IMR-90 (cell line): Measurements from ENCODE around the gene SCARB1. TPM values are rescaled to one million over a fixed set of nuclear protein-coding genes. Genes with fewer than 3 reads are reported as not detected.
"Not testable (repeated sequence)": the region's sequence is repeated elsewhere in the genome, so short reads cannot be mapped to it uniquely, and the experiment has no call there.

Source experiments
- ATAC-seq: fragments of 200-7000 bp; cut with Tn5 transposase; 2 replicates; pipeline ENCODE4 v1.9.1; 2020; ENCODE audit warnings: low read depth, mild to moderate bottlenecking, moderate library complexity
- BruUV-seq: library from RNA; stranded (reverse); fragments of 400-500 nt; replicated peaks from 2 replicates; lab custom pipeline; 2021; lab: Mats Ljungman, UMichigan
- CTCF ChIA-PET: fragments of 300-600 bp; formaldehyde crosslinking; extraction: SDS; loops from one replicate; lab custom pipeline; 2021; ENCODE audit warnings: antibody characterized with exemption; lab: Yijun Ruan, JAX
- POLR2A ChIA-PET: fragments of 300-600 bp; sonication (Branson Sonifier 250); formaldehyde crosslinking; loops from one replicate; lab custom pipeline; 2022; ENCODE audit warnings: antibody characterized with exemption; ENCODE audit not compliant: unreplicated experiment; lab: Charles Lee
- DNase-seq: peaks from one replicate; pipeline ENCODE4 v3.0.0; 2013
- H2AFZ ChIP-seq: replicated peaks from 2 replicates; pipeline ENCODE3; 2013; ENCODE audit warnings: low read length, mild to moderate bottlenecking; ENCODE audit not compliant: poor library complexity
- H2AK5ac ChIP-seq: 2 replicates; pipeline ENCODE4 v1.6.1; 2013; ENCODE audit warnings: low read depth, low read length, inconsistent platforms
- H2AK9ac ChIP-seq: replicated peaks from 2 replicates; pipeline ENCODE3; 2013; ENCODE audit warnings: mild to moderate bottlenecking, low read depth, low read length, moderate library complexity; ENCODE audit not compliant: poor library complexity
- H2BK120ac ChIP-seq: 2 replicates; pipeline ENCODE4 v1.6.1; 2013; ENCODE audit warnings: low read depth, low read length, inconsistent platforms
- H2BK15ac ChIP-seq: 3 replicates; pipeline ENCODE4 v1.6.1; 2013; ENCODE audit warnings: low read depth, low read length, inconsistent platforms
- H2BK20ac ChIP-seq: 2 replicates; pipeline ENCODE4 v1.6.1; 2013; ENCODE audit warnings: low read depth, mild to moderate bottlenecking, inconsistent platforms, low read length, moderate library complexity
- H2BK5ac ChIP-seq: 2 replicates; pipeline ENCODE4 v1.6.1; 2013; ENCODE audit warnings: mild to moderate bottlenecking, low read depth, low read length, inconsistent platforms; ENCODE audit not compliant: poor library complexity, severe bottlenecking
- H3K14ac ChIP-seq: replicated peaks from 2 replicates; pipeline ENCODE4 v1.6.1; 2013; ENCODE audit warnings: low read depth, low read length, inconsistent platforms
- H3K18ac ChIP-seq: 2 replicates; pipeline ENCODE4 v1.6.1; 2013; ENCODE audit warnings: low read depth, low read length, control low read depth
- H3K23ac ChIP-seq: 2 replicates; pipeline ENCODE4 v1.6.1; 2013; ENCODE audit warnings: low read depth, low read length, inconsistent platforms
- H3K27ac ChIP-seq: 2 replicates; pipeline ENCODE4 v1.5.1; 2013; ENCODE audit warnings: mild to moderate bottlenecking, control low read depth, low read length; ENCODE audit not compliant: insufficient read depth
- H3K27me3 ChIP-seq: 2 replicates; pipeline ENCODE4 v1.6.1; 2013; ENCODE audit warnings: low read length; ENCODE audit not compliant: control insufficient read depth, insufficient read depth
- H3K36me3 ChIP-seq: 2 replicates; pipeline ENCODE4 v1.6.1; 2013; ENCODE audit warnings: low read length, mixed read lengths; ENCODE audit not compliant: control insufficient read depth, insufficient read depth
- H3K4ac ChIP-seq: 2 replicates; pipeline ENCODE4 v1.6.1; 2013; ENCODE audit warnings: low read depth, low read length, inconsistent platforms
- H3K4me1 ChIP-seq: 2 replicates; pipeline ENCODE4 v1.6.1; 2013; ENCODE audit warnings: low read length, mixed read lengths; ENCODE audit not compliant: control insufficient read depth, insufficient read depth
- H3K4me2 ChIP-seq: 2 replicates; pipeline ENCODE4 v1.6.1; 2013; ENCODE audit warnings: low read depth, mild to moderate bottlenecking, control low read depth, low read length, moderate library complexity
- H3K4me3 ChIP-seq: 2 replicates; pipeline ENCODE4 v1.5.1; 2013; ENCODE audit warnings: low read depth, mild to moderate bottlenecking, control low read depth, low read length, moderate library complexity; ENCODE audit not compliant: insufficient read depth
- H3K56ac ChIP-seq: 2 replicates; pipeline ENCODE4 v1.6.1; 2013; ENCODE audit warnings: low read length, inconsistent platforms; ENCODE audit not compliant: insufficient read depth; ENCODE audit errors: extremely low read depth
- H3K79me1 ChIP-seq, 2 experiments: 2 replicates each; pipeline ENCODE4 v1.6.1; 2013; ENCODE audit warnings: low read length in 2 of 2, inconsistent platforms in 1 of 2, low read depth in 1 of 2
- H3K9ac ChIP-seq: 2 replicates; pipeline ENCODE4 v1.6.1; 2013; ENCODE audit warnings: low read depth, low read length, control low read depth
- H3K9me1 ChIP-seq: 2 replicates; pipeline ENCODE4 v1.6.1; 2013; ENCODE audit warnings: low read length, inconsistent platforms; ENCODE audit not compliant: insufficient read depth
- H3K9me3 ChIP-seq: 2 replicates; pipeline ENCODE4 v1.6.1; 2013; ENCODE audit warnings: low read length; ENCODE audit not compliant: control insufficient read depth, insufficient read depth
- H4K20me1 ChIP-seq: 2 replicates; pipeline ENCODE4 v1.6.1; 2013; ENCODE audit warnings: low read length, inconsistent platforms; ENCODE audit not compliant: insufficient read depth
- H4K5ac ChIP-seq: 2 replicates; pipeline ENCODE4 v1.6.1; 2013; ENCODE audit warnings: mild to moderate bottlenecking, low read depth, low read length, control low read depth
- H4K8ac ChIP-seq, 2 experiments: 2 replicates each; pipeline ENCODE4 v1.6.1; 2013; ENCODE audit warnings: low read depth in 2 of 2, low read length in 2 of 2, control low read depth in 1 of 2, inconsistent platforms in 1 of 2
- H4K91ac ChIP-seq: 2 replicates; pipeline ENCODE4 v1.6.1; 2013; ENCODE audit warnings: low read depth, low read length, inconsistent platforms; ENCODE audit not compliant: insufficient read depth
- ELK1 ChIP-seq: fragments of 150-350 bp; IDR thresholded peaks from 2 replicates; pipeline ENCODE4 v1.6.1; 2016; ENCODE audit warnings: low read depth, mild to moderate bottlenecking, low read length, moderate library complexity, borderline replicate concordance
- FOS ChIP-seq: fragments of 150-350 bp; IDR thresholded peaks from 2 replicates; pipeline ENCODE4 v1.6.1; 2016; ENCODE audit warnings: low read depth, low read length
- MAFK ChIP-seq: IDR thresholded peaks from 2 replicates; pipeline ENCODE4 v1.6.1; 2012; ENCODE audit warnings: low read depth, low read length, improper control_type of control experiment
- MAZ ChIP-seq: IDR thresholded peaks from 2 replicates; pipeline ENCODE4 v1.6.1; 2012; ENCODE audit warnings: low read depth, mild to moderate bottlenecking, low read length, improper control_type of control experiment, moderate library complexity, borderline replicate concordance
- NFE2L2 ChIP-seq: fragments of 150-350 bp; IDR thresholded peaks from 2 replicates; pipeline ENCODE4 v1.6.1; 2016; ENCODE audit warnings: low read depth, mild to moderate bottlenecking, low read length
- RCOR1 ChIP-seq: IDR thresholded peaks from 2 replicates; pipeline ENCODE4 v1.6.1; 2012; ENCODE audit warnings: mild to moderate bottlenecking, low read length, improper control_type of control experiment; ENCODE audit not compliant: insufficient replicate concordance
- SMC3 ChIP-seq: fragments of 150-350 bp; IDR thresholded peaks from 2 replicates; pipeline ENCODE4 v1.6.1; 2016; ENCODE audit warnings: low read depth, mild to moderate bottlenecking, antibody characterized with exemption, low read length, moderate library complexity
- WGBS, 2 experiments: methylation state at CpG; one replicate each; pipeline versions ENCODE4 v1.1.5 to v1.1.7; 2013; ENCODE audit warnings: missing lambda C conversion rate in 2 of 2; ENCODE audit not compliant: insufficient read length in 1 of 2; ENCODE audit errors: extremely low coverage in 2 of 2; 5-methylcytosine and 5-hydroxymethylcytosine counted together
- dilution Hi-C: fragments of 300-500 bp; cut with HindIII; formaldehyde crosslinking; loops from one replicate; pipeline ENCODE4 v1.14.3; 2018; ENCODE audit warnings: low sequenced_read_pairs; ENCODE audit not compliant: unreplicated experiment
- in situ Hi-C: fragments of 300-500 bp; cut with MboI; formaldehyde crosslinking; loops from 3 replicates; pipeline ENCODE4 v1.14.3; 2019; ENCODE audit warnings: low sequenced_read_pairs, inconsistent platforms, mixed read lengths
- intact Hi-C: fragments of 100-400 bp; cut with micrococcal nuclease; formaldehyde crosslinking; loops from 2 replicates; pipeline ENCODE4 v1.10.0; 2022
- polyA plus RNA-seq, 3 experiments: library from polyadenylated mRNA; depleted of rRNA; stranded (reverse); fragments of >200 nt; gene quantifications; 2 replicates each; pipeline ENCODE4 v1.2.3, GENCODE V29; 2012; ENCODE audit warnings: low replicate concordance in 1 of 3
- total RNA-seq: library from RNA; depleted of rRNA; stranded (reverse); fragments of >200 nt; gene quantifications from 2 replicates; pipeline ENCODE4 v1.2.3, GENCODE V29; 2012

The SCARB1 gene
- total and polyA plus RNA-seq, 2 of the 4 experiments (the other 2 are of a cell fraction) = 3.0 to 24.8 TPM

GRCh38 chr12:124881123-124881522 lies 17.5 kb upstream of the SCARB1 start:
- Histone ChIP-seq H2AK5ac (no peak overlapping the region), H3K56ac (no peak overlapping the region), H2AFZ (peak overlapping the region; percentile 88), H3K9me1 (peaks cover 3% of the 10 kb centered on the region; the same call in 1 of the 2 replicates), H3K4ac (no peak overlapping the region), H4K5ac (no peak overlapping the region), H3K27me3 (no peaks in the 10 kb centered on the region), H4K20me1 (no peaks in the 10 kb centered on the region), H3K9me3 (no peaks in the 10 kb centered on the region), H4K91ac (0 out of 2 replicates have a peak overlapping the region, but pooled peaks have one; percentile 15), H3K4me2 (no peak overlapping the region), H3K36me3 (no peaks in the 10 kb centered on the region), H3K18ac (no peak overlapping the region), H2BK20ac (no peak overlapping the region), H3K79me1 (no peaks in the 10 kb centered on the region), H3K14ac (no peak overlapping the region), H3K4me3 (no peak overlapping the region), H2AK9ac (peak overlapping the region; percentile 23), H3K4me1 (peaks cover 2% of the 10 kb centered on the region; the same call in 1 of the 2 replicates), H3K27ac (no peak overlapping the region), H2BK5ac (no peak overlapping the region), H2BK15ac (no peak overlapping the region), H2BK120ac (no peak overlapping the region), H3K9ac (no peak overlapping the region), H4K8ac (peak overlapping the region; percentile 34 to 87; a peak in 2 of 4 replicates), H3K23ac (no peak overlapping the region)
- intact Hi-C loops = no loop called here
- TF ChIP-seq FOS (no peak), MAZ (no peak), NFE2L2 (no peak), ELK1 (no peak), SMC3 (no peak), MAFK (no peak), RCOR1 (no peak)
- ATAC-seq (no peak; the same call in 1 of the 2 replicates), DNase-seq (no peak)
- 30% methylated on average over 6 of the region's 10 CpGs; no CpG with 5 or more reads in 1 of the 2 experiments for WGBS, 2 experiments
- POLR2A ChIA-PET = no interaction called here
- no TSS peak for BruUV-seq
- CTCF ChIA-PET = no interaction called here
- in situ Hi-C loops = no loop called here
- dilution Hi-C loops = no loop called here

- H3K9me3 ChIP-seq, H3K79me1 ChIP-seq, H3K56ac ChIP-seq, H3K9ac ChIP-seq, DNase-seq, H3K27me3 ChIP-seq, H4K91ac ChIP-seq, H3K27ac ChIP-seq, H2AFZ ChIP-seq, H2BK20ac ChIP-seq, H3K14ac ChIP-seq, H3K4me2 ChIP-seq, H3K18ac ChIP-seq, H4K20me1 ChIP-seq, H2BK15ac ChIP-seq, H4K8ac ChIP-seq, H2AK9ac ChIP-seq, H2BK120ac ChIP-seq, H3K9me1 ChIP-seq, H3K4ac ChIP-seq, H2AK5ac ChIP-seq, H3K4me3 ChIP-seq, H4K5ac ChIP-seq, H3K23ac ChIP-seq, dilution Hi-C loops, in situ Hi-C loops, H2BK5ac ChIP-seq, H3K36me3 ChIP-seq, BruUV-seq, H3K4me1 ChIP-seq, intact Hi-C loops, ATAC-seq: not testable (repeated sequence)
- ChIA-PET CTCF (interaction anchor here (0.6 kb wide), 1 partner anchor 8 kb away, joined by 3 read pairs; no protein-coding TSS in a partner anchor), POLR2A (interaction anchor here (0.5 kb wide), 1 partner anchor 11 kb away, joined by 7 read pairs; no protein-coding TSS in a partner anchor)
- WGBS, 2 experiments = 90% methylated on average over 6 of the region's 11 CpGs; no CpG with 5 or more reads in 1 of the 2 experiments
These were observed 16.7 kb upstream of the SCARB1 start for GRCh38 chr12:124880335-124880734.
